Neural progenitor cell (in vitro differentiated cells): ENCODE data around the gene ZDHHC7. TPM values are rescaled to one million over a fixed set of nuclear protein-coding genes. Genes with fewer than 3 reads are reported as not detected.

Source experiments
- DNase-seq: peaks from one replicate; pipeline ENCODE4 v3.0.0-alpha.2; 2016; ENCODE audit warnings: low spot score
- H2AFZ ChIP-seq: fragments of 200-600 bp; sonication (generic); replicated peaks from 2 replicates; pipeline ENCODE4 v1.6.1; 2016; ENCODE audit warnings: antibody characterized with exemption
- H3F3A ChIP-seq: fragments of 200-600 bp; sonication (generic); 2 replicates; pipeline ENCODE4 v1.6.1; 2016; ENCODE audit warnings: antibody characterized with exemption, low read depth
- H3K27ac ChIP-seq: fragments of 200-600 bp; sonication (generic); 2 replicates; pipeline ENCODE4 v1.5.1; 2016; ENCODE audit warnings: mild to moderate bottlenecking
- H3K27me3 ChIP-seq: fragments of 200-600 bp; sonication (generic); 2 replicates; pipeline ENCODE4 v1.6.1; 2016; ENCODE audit warnings: mild to moderate bottlenecking, moderate library complexity
- H3K36me3 ChIP-seq: fragments of 200-600 bp; sonication (generic); 2 replicates; pipeline ENCODE4 v1.5.1; 2016
- H3K4me1 ChIP-seq: fragments of 200-600 bp; sonication (generic); 2 replicates; pipeline ENCODE4 v1.6.1; 2016; ENCODE audit warnings: mixed run types
- H3K4me2 ChIP-seq: fragments of 200-600 bp; sonication (generic); 2 replicates; pipeline ENCODE4 v1.6.1; 2016
- H3K4me3 ChIP-seq: fragments of 200-600 bp; sonication (generic); 2 replicates; pipeline ENCODE4 v1.5.1; 2016
- H3K79me2 ChIP-seq: fragments of 200-600 bp; sonication (generic); 2 replicates; pipeline ENCODE4 v1.6.1; 2016; ENCODE audit warnings: low read depth
- H3K9ac ChIP-seq: fragments of 200-600 bp; sonication (generic); 2 replicates; pipeline ENCODE4 v1.6.1; 2016
- H3K9me3 ChIP-seq: fragments of 200-600 bp; sonication (generic); 2 replicates; pipeline ENCODE4 v1.5.1; 2016; ENCODE audit warnings: low read depth
- H4K20me1 ChIP-seq: fragments of 200-600 bp; sonication (generic); 2 replicates; pipeline ENCODE4 v1.6.1; 2016; ENCODE audit warnings: low read depth
- H3K27ac Mint-ChIP-seq: 3 replicates; pipeline ENCODE4 v1.8.0; 2021; ENCODE audit warnings: mixed read lengths
- H3K27me3 Mint-ChIP-seq: 2 replicates; pipeline ENCODE4 v1.8.0; 2022; ENCODE audit warnings: low read depth, mild to moderate bottlenecking, inconsistent platforms, moderate library complexity, mixed read lengths; ENCODE audit not compliant: insufficient read depth
- H3K36me3 Mint-ChIP-seq: 3 replicates; pipeline ENCODE4 v1.8.0; 2021; ENCODE audit warnings: mixed read lengths
- H3K4me1 Mint-ChIP-seq: 3 replicates; pipeline ENCODE4 v1.8.0; 2021; ENCODE audit warnings: mixed read lengths
- H3K4me3 Mint-ChIP-seq: 3 replicates; pipeline ENCODE4 v1.8.0; 2021; ENCODE audit warnings: mild to moderate bottlenecking, moderate library complexity, mixed read lengths
- H3K9me3 Mint-ChIP-seq: 3 replicates; pipeline ENCODE4 v1.8.0; 2020; ENCODE audit warnings: mixed read lengths
- CTCF ChIP-seq: fragments of 200-600 bp; sonication (generic); IDR thresholded peaks from 2 replicates; pipeline ENCODE4 v1.5.1; 2017; ENCODE audit warnings: antibody characterized with exemption, mild to moderate bottlenecking
- EZH2 ChIP-seq: fragments of 200-600 bp; sonication (generic); IDR thresholded peaks from 2 replicates; pipeline ENCODE4 v1.6.1; 2017; ENCODE audit warnings: antibody characterized with exemption, mild to moderate bottlenecking, moderate library complexity
- EZH2phosphoT487 ChIP-seq: fragments of 200-600 bp; sonication (generic); IDR thresholded peaks from 2 replicates; pipeline ENCODE4 v1.6.1; 2017; ENCODE audit warnings: antibody characterized with exemption
- total RNA-seq: library from RNA; depleted of rRNA; stranded (reverse); fragments of >200 nt; gene quantifications from 2 replicates; pipeline ENCODE4 v1.2.3, GENCODE V29; 2015; ENCODE audit warnings: low replicate concordance

ZDHHC7 gene
- total RNA-seq, 1 donor from 2014 or later: 57.0 TPM

- Histone ChIP-seq H3K4me3 (no peak overlapping the region), H3F3A (peaks cover 5% of the 10 kb centered on the region), H3K4me2 (no peak overlapping the region), H3K27ac (no peak overlapping the region), H2AFZ (no peak overlapping the region), H4K20me1 (no peaks in the 10 kb centered on the region), H3K36me3 (no peaks in the 10 kb centered on the region), H3K79me2 (no peaks in the 10 kb centered on the region), H3K9ac (no peak overlapping the region), H3K4me1 (peaks cover 5% of the 10 kb centered on the region), H3K9me3 (no peaks in the 10 kb centered on the region), H3K27me3 (no peaks in the 10 kb centered on the region)
- H3K4me1 Mint-ChIP-seq: peaks cover 12% of the 10 kb centered on the region
- no peaks in the 10 kb centered on the region for H3K36me3 Mint-ChIP-seq
- H3K4me3 Mint-ChIP-seq: no peak overlapping the region
- H3K27ac Mint-ChIP-seq: no peak overlapping the region
- TF ChIP-seq EZH2phosphoT487 (no peak), CTCF (no peak), EZH2 (no peak)
- H3K9me3 Mint-ChIP-seq: no peaks in the 10 kb centered on the region
- no peak for DNase-seq
- peaks cover 12% of the 10 kb centered on the region for H3K27me3 Mint-ChIP-seq
Measured at GRCh38 chr16:85037050-85037410, 25.7 kb upstream of the ZDHHC7 start.

GRCh38 chr16:85036236-85037049, 25.1 kb upstream of the ZDHHC7 start:
- Histone ChIP-seq H4K20me1 (no peaks in the 10 kb centered on the region), H3K27me3 (no peaks in the 10 kb centered on the region), H3K79me2 (no peaks in the 10 kb centered on the region), H3K4me2 (no peak overlapping the region), H3K36me3 (no peaks in the 10 kb centered on the region), H2AFZ (no peak overlapping the region), H3K4me3 (no peak overlapping the region), H3K9ac (no peak overlapping the region), H3K27ac (no peak overlapping the region), H3K4me1 (no peaks in the 10 kb centered on the region), H3F3A (peaks cover 5% of the 10 kb centered on the region), H3K9me3 (no peaks in the 10 kb centered on the region)
- Mint-ChIP-seq H3K27ac (no peak overlapping the region), H3K4me3 (no peak overlapping the region), H3K9me3 (no peaks in the 10 kb centered on the region), H3K27me3 (peaks cover 12% of the 10 kb centered on the region), H3K36me3 (no peaks in the 10 kb centered on the region), H3K4me1 (peaks cover 9% of the 10 kb centered on the region)
- no peak for TF ChIP-seq EZH2
- no peak for TF ChIP-seq CTCF
- TF ChIP-seq EZH2phosphoT487: no peak
- DNase-seq: no peak

- H3K4me2 ChIP-seq: no peak overlapping the region
- H3K4me3 Mint-ChIP-seq: no peak overlapping the region
- H3K9ac ChIP-seq: no peak overlapping the region
- H3K27me3 ChIP-seq: peaks cover 4% of the 10 kb centered on the region
- no peaks in the 10 kb centered on the region for H3K36me3 ChIP-seq
- TF ChIP-seq CTCF (no peak), EZH2phosphoT487 (no peak), EZH2 (no peak)
- no peak overlapping the region for H3K27ac ChIP-seq
- H3K4me3 ChIP-seq: no peak overlapping the region
- no peak for DNase-seq
- no peaks in the 10 kb centered on the region for H3K9me3 Mint-ChIP-seq
- no peaks in the 10 kb centered on the region for H3K79me2 ChIP-seq
- H3F3A ChIP-seq: peaks cover 3% of the 10 kb centered on the region
- no peak overlapping the region for H2AFZ ChIP-seq
- H3K27ac Mint-ChIP-seq: peak overlapping the region; percentile 57
- no peaks in the 10 kb centered on the region for H3K36me3 Mint-ChIP-seq
- peaks cover 9% of the 10 kb centered on the region for H3K27me3 Mint-ChIP-seq
- no peaks in the 10 kb centered on the region for H3K9me3 ChIP-seq
- H3K4me1 Mint-ChIP-seq: peaks cover 10% of the 10 kb centered on the region
- H3K4me1 ChIP-seq: no peaks in the 10 kb centered on the region
- H4K20me1 ChIP-seq: no peaks in the 10 kb centered on the region
Measured at GRCh38 chr16:85034591-85035433, 23.5 kb upstream of the ZDHHC7 start.
